ENCODE data around the gene FAM193B.

FAM193B gene

DNA sequence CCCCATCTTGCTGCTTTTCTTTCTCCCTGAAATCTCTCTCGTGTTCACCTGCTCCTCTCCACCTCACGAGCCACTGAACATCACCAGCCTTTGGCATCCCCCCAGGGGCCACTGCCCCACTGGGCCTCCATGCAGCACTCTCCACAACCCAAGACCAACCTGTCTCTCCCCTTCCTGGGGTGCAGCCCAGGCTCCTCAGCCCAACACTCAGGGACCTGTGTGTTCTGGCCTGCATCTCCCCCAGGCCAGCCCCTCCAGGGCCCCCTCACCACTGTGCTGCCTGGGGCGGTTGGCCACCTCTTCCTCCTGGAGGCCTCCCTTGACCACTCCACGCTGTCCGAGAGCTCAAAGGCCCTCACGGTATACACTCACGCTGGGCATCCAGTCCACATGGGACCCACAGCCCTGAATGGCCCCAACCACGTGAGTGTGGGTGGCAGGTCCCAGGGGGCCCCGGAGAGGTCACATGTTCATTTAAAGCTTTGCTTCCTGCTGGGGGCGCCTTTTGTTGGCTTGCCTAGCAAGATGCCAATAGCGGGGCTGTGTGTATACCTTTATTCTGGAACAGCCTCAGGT is 44.3 kb downstream of the FAM193B start (continued):
- no peak for TF ChIP-seq OSR1 (CRISPR knock-in tag; IDR thresholded peaks at IDR 0.05)
- TF ChIP-seq ZFP3 (CRISPR knock-in tag; IDR thresholded peaks at IDR 0.05): no peak
- TF ChIP-seq CSDC2 (CRISPR knock-in tag; IDR thresholded peaks at IDR 0.05): no peak
- TF ChIP-seq POU6F1 (CRISPR knock-in tag; IDR thresholded peaks at IDR 0.05; ENCODE audit: borderline replicate concordance, low read depth): no peak

GRCh38 chr5:177509381-177509951 is 44.9 kb downstream of the FAM193B start, which contains the start of gene DOK3:
DOK3 (minus strand) TSS chr5:177509826; CDS start chr5:177509540, 286 bp downstream.
- TF ChIP-seq, protein P1, sequence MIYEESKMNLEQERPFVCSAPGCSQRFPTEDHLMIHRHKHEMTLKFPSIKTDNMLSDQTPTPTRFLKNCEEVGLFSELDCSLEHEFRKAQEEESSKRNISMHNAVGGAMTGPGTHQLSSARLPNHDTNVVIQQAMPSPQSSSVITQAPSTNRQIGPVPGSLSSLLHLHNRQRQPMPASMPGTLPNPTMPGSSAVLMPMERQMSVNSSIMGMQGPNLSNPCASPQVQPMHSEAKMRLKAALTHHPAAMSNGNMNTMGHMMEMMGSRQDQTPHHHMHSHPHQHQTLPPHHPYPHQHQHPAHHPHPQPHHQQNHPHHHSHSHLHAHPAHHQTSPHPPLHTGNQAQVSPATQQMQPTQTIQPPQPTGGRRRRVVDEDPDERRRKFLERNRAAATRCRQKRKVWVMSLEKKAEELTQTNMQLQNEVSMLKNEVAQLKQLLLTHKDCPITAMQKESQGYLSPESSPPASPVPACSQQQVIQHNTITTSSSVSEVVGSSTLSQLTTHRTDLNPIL (CRISPR knock-in tag; IDR thresholded peaks at IDR 0.05; ENCODE audit: low read depth): no peak
- TF ChIP-seq ZNF8 (CRISPR knock-in tag; IDR thresholded peaks at IDR 0.05): no peak
- TF ChIP-seq ARNTL (CRISPR knock-in tag; IDR thresholded peaks at IDR 0.05; ENCODE audit: borderline replicate concordance, low read depth): no peak
- TF ChIP-seq ZNF70 (CRISPR knock-in tag; IDR thresholded peaks at IDR 0.05): no peak
- no peak for TF ChIP-seq TCF4 (CRISPR knock-in tag; IDR thresholded peaks at IDR 0.05; ENCODE audit: borderline replicate concordance)
- TF ChIP-seq ESRRG (CRISPR knock-in tag; IDR thresholded peaks at IDR 0.05): no peak
- TF ChIP-seq ZC3H10 (CRISPR knock-in tag; IDR thresholded peaks at IDR 0.05): no peak
- no peak for TF ChIP-seq CSRNP3 (CRISPR knock-in tag; IDR thresholded peaks at IDR 0.05)
- no peak for ATAC-seq

DNA sequence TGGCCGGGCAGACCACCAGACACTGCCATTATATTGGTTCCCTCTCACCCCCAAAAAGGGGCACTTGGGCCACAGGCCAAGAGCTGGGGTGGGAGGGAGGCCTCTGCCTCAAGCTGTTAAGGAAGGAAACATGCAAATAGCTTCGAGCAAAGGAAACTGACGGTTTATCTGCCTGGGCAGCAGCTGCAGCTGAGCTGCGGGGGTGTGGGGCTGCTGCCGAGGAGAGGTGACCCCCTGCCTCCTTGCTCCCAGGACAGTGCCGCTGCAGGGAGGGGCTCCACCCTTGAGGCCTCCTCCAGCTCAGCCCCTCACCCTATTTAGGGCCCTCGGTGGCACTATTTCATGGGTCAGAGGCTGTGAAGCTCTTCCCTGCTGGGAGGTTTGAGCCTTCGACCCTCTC is 45.5 kb downstream of the FAM193B start:
- TF ChIP-seq ISL1 (CRISPR knock-in tag; IDR thresholded peaks at IDR 0.05) (no peak), ZNF8 (CRISPR knock-in tag; IDR thresholded peaks at IDR 0.05) (no peak), BACH2 (CRISPR knock-in tag; IDR thresholded peaks at IDR 0.05; ENCODE audit: borderline replicate concordance) (no peak), GLIS3 (CRISPR knock-in tag; IDR thresholded peaks at IDR 0.05) (no peak)
- ATAC-seq: no peak

DNA sequence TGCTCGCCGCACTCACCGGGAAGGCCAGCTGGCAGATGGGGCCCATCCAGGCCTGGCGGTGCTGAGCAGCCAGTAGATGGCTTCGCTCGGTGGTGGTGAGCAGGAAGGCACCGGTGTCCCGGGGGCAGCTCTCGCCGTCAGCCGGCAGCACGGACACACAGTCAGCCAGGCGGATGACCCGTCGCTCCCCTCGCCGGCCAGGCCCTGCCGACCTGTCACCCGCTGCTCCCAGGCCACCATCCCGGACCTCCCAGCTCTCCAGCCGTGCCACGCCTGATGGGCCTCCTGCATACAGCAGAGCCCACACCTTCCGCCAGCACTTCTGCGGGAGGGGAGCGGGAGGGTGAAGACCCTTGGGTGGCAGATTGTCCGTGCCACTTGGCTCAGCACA is 46.1 kb downstream of the FAM193B start:
- ATAC-seq: no peak
- TF ChIP-seq SNAI2 (CRISPR knock-in tag; IDR thresholded peaks at IDR 0.05) (no peak), TOX (CRISPR knock-in tag; IDR thresholded peaks at IDR 0.05; ENCODE audit: borderline replicate concordance) (no peak), ZNF70 (CRISPR knock-in tag; IDR thresholded peaks at IDR 0.05) (no peak), ESRRG (CRISPR knock-in tag; IDR thresholded peaks at IDR 0.05) (no peak), RARB (CRISPR knock-in tag; IDR thresholded peaks at IDR 0.05) (no peak), CSRNP3 (CRISPR knock-in tag; IDR thresholded peaks at IDR 0.05) (no peak), ZNF565 (CRISPR knock-in tag; conservative IDR thresholded peaks at IDR 0.05; ENCODE audit: low read depth) (no peak), ISL1 (CRISPR knock-in tag; IDR thresholded peaks at IDR 0.05) (no peak)
- TF ChIP-seq, protein P2, sequence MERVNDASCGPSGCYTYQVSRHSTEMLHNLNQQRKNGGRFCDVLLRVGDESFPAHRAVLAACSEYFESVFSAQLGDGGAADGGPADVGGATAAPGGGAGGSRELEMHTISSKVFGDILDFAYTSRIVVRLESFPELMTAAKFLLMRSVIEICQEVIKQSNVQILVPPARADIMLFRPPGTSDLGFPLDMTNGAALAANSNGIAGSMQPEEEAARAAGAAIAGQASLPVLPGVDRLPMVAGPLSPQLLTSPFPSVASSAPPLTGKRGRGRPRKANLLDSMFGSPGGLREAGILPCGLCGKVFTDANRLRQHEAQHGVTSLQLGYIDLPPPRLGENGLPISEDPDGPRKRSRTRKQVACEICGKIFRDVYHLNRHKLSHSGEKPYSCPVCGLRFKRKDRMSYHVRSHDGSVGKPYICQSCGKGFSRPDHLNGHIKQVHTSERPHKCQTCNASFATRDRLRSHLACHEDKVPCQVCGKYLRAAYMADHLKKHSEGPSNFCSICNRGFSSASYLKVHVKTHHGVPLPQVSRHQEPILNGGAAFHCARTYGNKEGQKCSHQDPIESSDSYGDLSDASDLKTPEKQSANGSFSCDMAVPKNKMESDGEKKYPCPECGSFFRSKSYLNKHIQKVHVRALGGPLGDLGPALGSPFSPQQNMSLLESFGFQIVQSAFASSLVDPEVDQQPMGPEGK (CRISPR knock-in tag; IDR thresholded peaks at IDR 0.05; ENCODE audit: borderline replicate concordance): no peak
- TF ChIP-seq, protein P3, sequence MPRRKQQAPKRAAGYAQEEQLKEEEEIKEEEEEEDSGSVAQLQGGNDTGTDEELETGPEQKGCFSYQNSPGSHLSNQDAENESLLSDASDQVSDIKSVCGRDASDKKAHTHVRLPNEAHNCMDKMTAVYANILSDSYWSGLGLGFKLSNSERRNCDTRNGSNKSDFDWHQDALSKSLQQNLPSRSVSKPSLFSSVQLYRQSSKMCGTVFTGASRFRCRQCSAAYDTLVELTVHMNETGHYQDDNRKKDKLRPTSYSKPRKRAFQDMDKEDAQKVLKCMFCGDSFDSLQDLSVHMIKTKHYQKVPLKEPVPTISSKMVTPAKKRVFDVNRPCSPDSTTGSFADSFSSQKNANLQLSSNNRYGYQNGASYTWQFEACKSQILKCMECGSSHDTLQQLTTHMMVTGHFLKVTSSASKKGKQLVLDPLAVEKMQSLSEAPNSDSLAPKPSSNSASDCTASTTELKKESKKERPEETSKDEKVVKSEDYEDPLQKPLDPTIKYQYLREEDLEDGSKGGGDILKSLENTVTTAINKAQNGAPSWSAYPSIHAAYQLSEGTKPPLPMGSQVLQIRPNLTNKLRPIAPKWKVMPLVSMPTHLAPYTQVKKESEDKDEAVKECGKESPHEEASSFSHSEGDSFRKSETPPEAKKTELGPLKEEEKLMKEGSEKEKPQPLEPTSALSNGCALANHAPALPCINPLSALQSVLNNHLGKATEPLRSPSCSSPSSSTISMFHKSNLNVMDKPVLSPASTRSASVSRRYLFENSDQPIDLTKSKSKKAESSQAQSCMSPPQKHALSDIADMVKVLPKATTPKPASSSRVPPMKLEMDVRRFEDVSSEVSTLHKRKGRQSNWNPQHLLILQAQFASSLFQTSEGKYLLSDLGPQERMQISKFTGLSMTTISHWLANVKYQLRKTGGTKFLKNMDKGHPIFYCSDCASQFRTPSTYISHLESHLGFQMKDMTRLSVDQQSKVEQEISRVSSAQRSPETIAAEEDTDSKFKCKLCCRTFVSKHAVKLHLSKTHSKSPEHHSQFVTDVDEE (CRISPR knock-in tag; IDR thresholded peaks at IDR 0.05): no peak
